IMR-90 (cell line): ENCODE measurements around the gene WDR62. TPM values are rescaled to one million over a fixed set of nuclear protein-coding genes. Genes with fewer than 3 reads are reported as not detected.

Source experiments
- ATAC-seq: fragments of 200-7000 bp; cut with Tn5 transposase; 2 replicates; pipeline ENCODE4 v1.9.1; 2020; ENCODE audit warnings: low read depth, mild to moderate bottlenecking, moderate library complexity
- BruUV-seq: library from RNA; stranded (reverse); fragments of 400-500 nt; replicated peaks from 2 replicates; lab custom pipeline; 2021; lab: Mats Ljungman, UMichigan
- CTCF ChIA-PET: fragments of 300-600 bp; formaldehyde crosslinking; extraction: SDS; loops from one replicate; lab custom pipeline; 2021; ENCODE audit warnings: antibody characterized with exemption; lab: Yijun Ruan, JAX
- POLR2A ChIA-PET: fragments of 300-600 bp; sonication (Branson Sonifier 250); formaldehyde crosslinking; loops from one replicate; lab custom pipeline; 2022; ENCODE audit warnings: antibody characterized with exemption; ENCODE audit not compliant: unreplicated experiment; lab: Charles Lee
- DNase-seq: peaks from one replicate; pipeline ENCODE4 v3.0.0; 2013
- H2AFZ ChIP-seq: replicated peaks from 2 replicates; pipeline ENCODE3; 2013; ENCODE audit warnings: low read length, mild to moderate bottlenecking; ENCODE audit not compliant: poor library complexity
- H2AK5ac ChIP-seq: 2 replicates; pipeline ENCODE4 v1.6.1; 2013; ENCODE audit warnings: low read depth, low read length, inconsistent platforms
- H2AK9ac ChIP-seq: replicated peaks from 2 replicates; pipeline ENCODE3; 2013; ENCODE audit warnings: mild to moderate bottlenecking, low read depth, low read length, moderate library complexity; ENCODE audit not compliant: poor library complexity
- H2BK120ac ChIP-seq: 2 replicates; pipeline ENCODE4 v1.6.1; 2013; ENCODE audit warnings: low read depth, low read length, inconsistent platforms
- H2BK15ac ChIP-seq: 3 replicates; pipeline ENCODE4 v1.6.1; 2013; ENCODE audit warnings: low read depth, low read length, inconsistent platforms
- H2BK20ac ChIP-seq: 2 replicates; pipeline ENCODE4 v1.6.1; 2013; ENCODE audit warnings: low read depth, mild to moderate bottlenecking, inconsistent platforms, low read length, moderate library complexity
- H2BK5ac ChIP-seq: 2 replicates; pipeline ENCODE4 v1.6.1; 2013; ENCODE audit warnings: mild to moderate bottlenecking, low read depth, low read length, inconsistent platforms; ENCODE audit not compliant: poor library complexity, severe bottlenecking
- H3K14ac ChIP-seq: replicated peaks from 2 replicates; pipeline ENCODE4 v1.6.1; 2013; ENCODE audit warnings: low read depth, low read length, inconsistent platforms
- H3K18ac ChIP-seq: 2 replicates; pipeline ENCODE4 v1.6.1; 2013; ENCODE audit warnings: low read depth, low read length, control low read depth
- H3K23ac ChIP-seq: 2 replicates; pipeline ENCODE4 v1.6.1; 2013; ENCODE audit warnings: low read depth, low read length, inconsistent platforms
- H3K27ac ChIP-seq: 2 replicates; pipeline ENCODE4 v1.5.1; 2013; ENCODE audit warnings: mild to moderate bottlenecking, control low read depth, low read length; ENCODE audit not compliant: insufficient read depth
- H3K27me3 ChIP-seq: 2 replicates; pipeline ENCODE4 v1.6.1; 2013; ENCODE audit warnings: low read length; ENCODE audit not compliant: control insufficient read depth, insufficient read depth
- H3K36me3 ChIP-seq: 2 replicates; pipeline ENCODE4 v1.6.1; 2013; ENCODE audit warnings: low read length, mixed read lengths; ENCODE audit not compliant: control insufficient read depth, insufficient read depth
- H3K4ac ChIP-seq: 2 replicates; pipeline ENCODE4 v1.6.1; 2013; ENCODE audit warnings: low read depth, low read length, inconsistent platforms
- H3K4me1 ChIP-seq: 2 replicates; pipeline ENCODE4 v1.6.1; 2013; ENCODE audit warnings: low read length, mixed read lengths; ENCODE audit not compliant: control insufficient read depth, insufficient read depth
- H3K4me2 ChIP-seq: 2 replicates; pipeline ENCODE4 v1.6.1; 2013; ENCODE audit warnings: low read depth, mild to moderate bottlenecking, control low read depth, low read length, moderate library complexity
- H3K4me3 ChIP-seq: 2 replicates; pipeline ENCODE4 v1.5.1; 2013; ENCODE audit warnings: low read depth, mild to moderate bottlenecking, control low read depth, low read length, moderate library complexity; ENCODE audit not compliant: insufficient read depth
- H3K56ac ChIP-seq: 2 replicates; pipeline ENCODE4 v1.6.1; 2013; ENCODE audit warnings: low read length, inconsistent platforms; ENCODE audit not compliant: insufficient read depth; ENCODE audit errors: extremely low read depth
- H3K79me1 ChIP-seq, 2 experiments: 2 replicates each; pipeline ENCODE4 v1.6.1; 2013; ENCODE audit warnings: low read length in 2 of 2, inconsistent platforms in 1 of 2, low read depth in 1 of 2
- H3K9ac ChIP-seq: 2 replicates; pipeline ENCODE4 v1.6.1; 2013; ENCODE audit warnings: low read depth, low read length, control low read depth
- H3K9me1 ChIP-seq: 2 replicates; pipeline ENCODE4 v1.6.1; 2013; ENCODE audit warnings: low read length, inconsistent platforms; ENCODE audit not compliant: insufficient read depth
- H3K9me3 ChIP-seq: 2 replicates; pipeline ENCODE4 v1.6.1; 2013; ENCODE audit warnings: low read length; ENCODE audit not compliant: control insufficient read depth, insufficient read depth
- H4K20me1 ChIP-seq: 2 replicates; pipeline ENCODE4 v1.6.1; 2013; ENCODE audit warnings: low read length, inconsistent platforms; ENCODE audit not compliant: insufficient read depth
- H4K5ac ChIP-seq: 2 replicates; pipeline ENCODE4 v1.6.1; 2013; ENCODE audit warnings: mild to moderate bottlenecking, low read depth, low read length, control low read depth
- H4K8ac ChIP-seq, 2 experiments: 2 replicates each; pipeline ENCODE4 v1.6.1; 2013; ENCODE audit warnings: low read depth in 2 of 2, low read length in 2 of 2, control low read depth in 1 of 2, inconsistent platforms in 1 of 2
- H4K91ac ChIP-seq: 2 replicates; pipeline ENCODE4 v1.6.1; 2013; ENCODE audit warnings: low read depth, low read length, inconsistent platforms; ENCODE audit not compliant: insufficient read depth
- BHLHE40 ChIP-seq: fragments of 150-350 bp; IDR thresholded peaks from 2 replicates; pipeline ENCODE4 v1.6.1; 2016; ENCODE audit warnings: mild to moderate bottlenecking, low read depth, low read length
- CEBPB ChIP-seq: IDR thresholded peaks from 2 replicates; pipeline ENCODE4 v1.6.1; 2012; ENCODE audit warnings: low read depth, low read length, improper control_type of control experiment
- CHD1 ChIP-seq: IDR thresholded peaks from 2 replicates; pipeline ENCODE4 v1.6.1; 2012; ENCODE audit warnings: low read depth, low read length, improper control_type of control experiment
- ELK1 ChIP-seq: fragments of 150-350 bp; IDR thresholded peaks from 2 replicates; pipeline ENCODE4 v1.6.1; 2016; ENCODE audit warnings: low read depth, mild to moderate bottlenecking, low read length, moderate library complexity, borderline replicate concordance
- FOS ChIP-seq: fragments of 150-350 bp; IDR thresholded peaks from 2 replicates; pipeline ENCODE4 v1.6.1; 2016; ENCODE audit warnings: low read depth, low read length
- MAFK ChIP-seq: IDR thresholded peaks from 2 replicates; pipeline ENCODE4 v1.6.1; 2012; ENCODE audit warnings: low read depth, low read length, improper control_type of control experiment
- MAZ ChIP-seq: IDR thresholded peaks from 2 replicates; pipeline ENCODE4 v1.6.1; 2012; ENCODE audit warnings: low read depth, mild to moderate bottlenecking, low read length, improper control_type of control experiment, moderate library complexity, borderline replicate concordance
- NFE2L2 ChIP-seq: fragments of 150-350 bp; IDR thresholded peaks from 2 replicates; pipeline ENCODE4 v1.6.1; 2016; ENCODE audit warnings: low read depth, mild to moderate bottlenecking, low read length
- POLR2A ChIP-seq: IDR thresholded peaks from 2 replicates; pipeline ENCODE4 v1.6.1; 2012; ENCODE audit warnings: mild to moderate bottlenecking, low read depth, low read length
- RAD21 ChIP-seq: IDR thresholded peaks from 2 replicates; pipeline ENCODE4 v1.6.1; 2012; ENCODE audit warnings: low read length, improper control_type of control experiment
- RFX5 ChIP-seq: IDR thresholded peaks from 2 replicates; pipeline ENCODE4 v1.8.0; 2012; ENCODE audit warnings: low read depth, mild to moderate bottlenecking, low read length, moderate library complexity
- USF2 ChIP-seq: fragments of 150-350 bp; IDR thresholded peaks from 2 replicates; pipeline ENCODE4 v1.6.1; 2017; ENCODE audit warnings: mild to moderate bottlenecking, antibody characterized with exemption, low read length, low read depth
- WGBS, 2 experiments: methylation state at CpG; one replicate each; pipeline versions ENCODE4 v1.1.5 to v1.1.7; 2013; ENCODE audit warnings: missing lambda C conversion rate in 2 of 2; ENCODE audit not compliant: insufficient read length in 1 of 2; ENCODE audit errors: extremely low coverage in 2 of 2; 5-methylcytosine and 5-hydroxymethylcytosine counted together
- dilution Hi-C: fragments of 300-500 bp; cut with HindIII; formaldehyde crosslinking; loops from one replicate; pipeline ENCODE4 v1.14.3; 2018; ENCODE audit warnings: low sequenced_read_pairs; ENCODE audit not compliant: unreplicated experiment
- in situ Hi-C: fragments of 300-500 bp; cut with MboI; formaldehyde crosslinking; loops from 3 replicates; pipeline ENCODE4 v1.14.3; 2019; ENCODE audit warnings: low sequenced_read_pairs, inconsistent platforms, mixed read lengths
- intact Hi-C: fragments of 100-400 bp; cut with micrococcal nuclease; formaldehyde crosslinking; loops from 2 replicates; pipeline ENCODE4 v1.10.0; 2022
- polyA plus RNA-seq, 3 experiments: library from polyadenylated mRNA; depleted of rRNA; stranded (reverse); fragments of >200 nt; gene quantifications; 2 replicates each; pipeline ENCODE4 v1.2.3, GENCODE V29; 2012; ENCODE audit warnings: low replicate concordance in 1 of 3
- total RNA-seq: library from RNA; depleted of rRNA; stranded (reverse); fragments of >200 nt; gene quantifications from 2 replicates; pipeline ENCODE4 v1.2.3, GENCODE V29; 2012
- TF ChIP-seq, protein P1 (sequence below): conservative IDR thresholded peaks from 2 replicates; pipeline ENCODE4 v1.5.1; 2012; ENCODE audit warnings: mild to moderate bottlenecking, low read depth, low read length, improper control_type of control experiment

Gene WDR62
- total and polyA plus RNA-seq, 2 of the 4 experiments (the other 2 are of a cell fraction) = 4.5 to 7.0 TPM

DNA sequence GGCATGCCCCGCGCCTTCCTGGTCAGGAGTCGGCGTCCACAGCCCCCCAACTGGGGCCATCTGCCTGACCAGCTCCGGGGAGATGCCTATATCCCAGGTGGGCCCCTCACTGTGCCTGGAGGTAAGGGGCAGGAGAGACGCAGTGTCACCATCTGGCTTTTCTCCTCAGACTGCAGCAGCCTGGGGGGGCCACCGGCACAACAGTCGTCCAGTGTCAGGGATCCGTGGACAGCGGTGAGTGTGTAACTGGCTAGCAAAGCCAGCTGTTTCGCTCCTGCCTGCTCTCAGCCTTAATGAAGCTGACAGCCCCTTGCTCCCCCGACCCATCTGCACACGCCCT is 56.5 kb downstream of the WDR62 start:
- no TSS peak for BruUV-seq
- no peak for TF ChIP-seq CHD1
- TF ChIP-seq RAD21 = no peak
- no peak for TF ChIP-seq RFX5
- no peak for TF ChIP-seq ELK1
- no peak for TF ChIP-seq MAZ
- TF ChIP-seq CEBPB = no peak
- TF ChIP-seq, protein P1, sequence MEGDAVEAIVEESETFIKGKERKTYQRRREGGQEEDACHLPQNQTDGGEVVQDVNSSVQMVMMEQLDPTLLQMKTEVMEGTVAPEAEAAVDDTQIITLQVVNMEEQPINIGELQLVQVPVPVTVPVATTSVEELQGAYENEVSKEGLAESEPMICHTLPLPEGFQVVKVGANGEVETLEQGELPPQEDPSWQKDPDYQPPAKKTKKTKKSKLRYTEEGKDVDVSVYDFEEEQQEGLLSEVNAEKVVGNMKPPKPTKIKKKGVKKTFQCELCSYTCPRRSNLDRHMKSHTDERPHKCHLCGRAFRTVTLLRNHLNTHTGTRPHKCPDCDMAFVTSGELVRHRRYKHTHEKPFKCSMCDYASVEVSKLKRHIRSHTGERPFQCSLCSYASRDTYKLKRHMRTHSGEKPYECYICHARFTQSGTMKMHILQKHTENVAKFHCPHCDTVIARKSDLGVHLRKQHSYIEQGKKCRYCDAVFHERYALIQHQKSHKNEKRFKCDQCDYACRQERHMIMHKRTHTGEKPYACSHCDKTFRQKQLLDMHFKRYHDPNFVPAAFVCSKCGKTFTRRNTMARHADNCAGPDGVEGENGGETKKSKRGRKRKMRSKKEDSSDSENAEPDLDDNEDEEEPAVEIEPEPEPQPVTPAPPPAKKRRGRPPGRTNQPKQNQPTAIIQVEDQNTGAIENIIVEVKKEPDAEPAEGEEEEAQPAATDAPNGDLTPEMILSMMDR = no peak
- no peak for TF ChIP-seq MAFK
- no peak for TF ChIP-seq POLR2A
- TF ChIP-seq USF2 = no peak
- TF ChIP-seq FOS = no peak
- TF ChIP-seq BHLHE40 = no peak
- TF ChIP-seq NFE2L2 = no peak
- H2AK5ac ChIP-seq = no peak overlapping the region
- H3K4me1 ChIP-seq = peaks cover 5% of the 10 kb centered on the region
- H4K20me1 ChIP-seq = peaks cover 6% of the 10 kb centered on the region
- no peak overlapping the region for H4K5ac ChIP-seq
- no peak for DNase-seq
- H3K9me3 ChIP-seq = no peaks in the 10 kb centered on the region
- dilution Hi-C loops = no loop called here
- H2AFZ ChIP-seq = no peak overlapping the region
- H2BK20ac ChIP-seq = no peak overlapping the region
- H3K27me3 ChIP-seq = no peaks in the 10 kb centered on the region
- H3K4me3 ChIP-seq = no peak overlapping the region
- ChIA-PET POLR2A (no interaction called here), CTCF (no interaction called here)
- no peak overlapping the region for H3K9ac ChIP-seq
- no peak overlapping the region for H3K14ac ChIP-seq
- H4K91ac ChIP-seq = no peak overlapping the region
- no peak for ATAC-seq
- H3K18ac ChIP-seq = no peak overlapping the region
- no peak overlapping the region for H2BK120ac ChIP-seq
- H2AK9ac ChIP-seq = no peak overlapping the region
- H2BK5ac ChIP-seq = no peak overlapping the region
- no peak overlapping the region for H3K23ac ChIP-seq
- peaks cover 12% of the 10 kb centered on the region for H3K36me3 ChIP-seq
- no peak overlapping the region for H3K56ac ChIP-seq
- no peak overlapping the region for H3K4ac ChIP-seq
- H3K79me1 ChIP-seq = peaks cover 19 to 26% of the 10 kb centered on the region in 2 experiments; a peak in 3 of 4 replicates
- 55% methylated on average over 5 of the region's 13 CpGs; no CpG with 5 or more reads in 1 of the 2 experiments for WGBS, 2 experiments
- H3K4me2 ChIP-seq = no peak overlapping the region
- H4K8ac ChIP-seq = no peak overlapping the region
- H2BK15ac ChIP-seq = no peak overlapping the region
- intact Hi-C loops = no loop called here
- H3K9me1 ChIP-seq = 0 out of 2 replicates have a peak, but pooled peaks cover 3% of the 10 kb centered on the region
- in situ Hi-C loops = no loop called here
- no peak overlapping the region for H3K27ac ChIP-seq
